Hindlimb muscle (tissue), 1 donor: Measurements from ENCODE around the gene CDY1B. TPM values are rescaled to one million over a fixed set of nuclear protein-coding genes. Genes with fewer than 3 reads are reported as not detected.
"Not testable (repeated sequence)": the region's sequence is repeated elsewhere in the genome, so short reads cannot be mapped to it uniquely, and the experiment has no call there.

Source experiments
- DNase-seq: peaks from one replicate; pipeline ENCODE4 v3.0.0-alpha.2; 2013
- polyA plus RNA-seq: library from polyadenylated mRNA; unstranded; fragments of 120-200 nt; gene quantifications from one replicate; pipeline ENCODE4 v1.2.1, GENCODE V29; 2013; ENCODE audit not compliant: insufficient read length

The CDY1B gene, protein sequence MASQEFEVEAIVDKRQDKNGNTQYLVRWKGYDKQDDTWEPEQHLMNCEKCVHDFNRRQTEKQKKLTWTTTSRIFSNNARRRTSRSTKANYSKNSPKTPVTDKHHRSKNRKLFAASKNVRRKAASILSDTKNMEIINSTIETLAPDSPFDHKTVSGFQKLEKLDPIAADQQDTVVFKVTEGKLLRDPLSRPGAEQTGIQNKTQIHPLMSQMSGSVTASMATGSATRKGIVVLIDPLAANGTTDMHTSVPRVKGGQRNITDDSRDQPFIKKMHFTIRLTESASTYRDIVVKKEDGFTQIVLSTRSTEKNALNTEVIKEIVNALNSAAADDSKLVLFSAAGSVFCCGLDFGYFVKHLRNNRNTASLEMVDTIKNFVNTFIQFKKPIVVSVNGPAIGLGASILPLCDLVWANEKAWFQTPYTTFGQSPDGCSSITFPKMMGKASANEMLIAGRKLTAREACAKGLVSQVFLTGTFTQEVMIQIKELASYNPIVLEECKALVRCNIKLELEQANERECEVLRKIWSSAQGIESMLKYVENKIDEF
- not detected for polyA plus RNA-seq

- not testable (repeated sequence) for DNase-seq
Observed at GRCh38 chrY:24047919-24048318, at the start of gene CDY1B. CDY1B (minus strand) TSS chrY:24048019; CDS start chrY:24047688, 331 bp downstream.

DNA sequence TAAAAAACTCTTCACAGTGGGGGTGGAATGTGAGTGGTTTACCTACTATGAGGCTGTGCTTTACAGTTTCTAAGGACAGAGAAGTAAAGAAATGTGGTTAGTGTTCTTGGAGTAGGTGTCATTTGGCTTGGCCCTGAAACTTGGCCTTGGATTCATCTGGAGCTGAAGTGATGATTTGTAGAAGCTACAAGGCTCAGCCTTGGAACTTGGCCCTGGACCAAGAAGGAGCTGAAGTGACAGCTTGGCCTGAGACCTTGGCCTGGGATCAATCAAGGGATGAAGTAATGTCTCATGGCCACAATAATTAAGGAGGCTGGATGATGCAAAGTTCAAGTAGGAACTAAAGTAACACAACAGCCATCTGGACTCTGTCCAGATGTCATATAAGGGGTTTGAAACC, 1.7 kb upstream of the CDY1B start:
- DNase-seq: not testable (repeated sequence)

DNA sequence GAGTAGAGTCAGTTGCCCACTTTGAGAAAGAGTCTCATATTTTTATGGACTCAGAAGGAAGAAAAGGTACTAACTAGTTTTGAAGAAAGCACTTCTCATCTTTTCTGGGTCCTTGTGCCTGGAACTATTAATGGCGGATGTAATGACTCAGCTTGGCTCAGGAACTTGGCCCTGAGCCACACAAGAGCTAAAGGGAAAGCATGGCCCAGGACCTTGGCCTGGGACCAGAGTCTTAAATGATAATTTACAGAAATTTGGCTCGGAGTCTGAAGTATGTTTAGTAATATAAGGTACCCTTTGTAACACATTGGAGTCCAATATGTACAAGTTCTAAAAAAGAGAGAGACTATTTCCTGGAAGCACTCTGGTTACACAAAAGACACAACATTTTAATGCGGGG, 4.6 kb downstream of the CDY1B start:
- not testable (repeated sequence) for DNase-seq

DNA sequence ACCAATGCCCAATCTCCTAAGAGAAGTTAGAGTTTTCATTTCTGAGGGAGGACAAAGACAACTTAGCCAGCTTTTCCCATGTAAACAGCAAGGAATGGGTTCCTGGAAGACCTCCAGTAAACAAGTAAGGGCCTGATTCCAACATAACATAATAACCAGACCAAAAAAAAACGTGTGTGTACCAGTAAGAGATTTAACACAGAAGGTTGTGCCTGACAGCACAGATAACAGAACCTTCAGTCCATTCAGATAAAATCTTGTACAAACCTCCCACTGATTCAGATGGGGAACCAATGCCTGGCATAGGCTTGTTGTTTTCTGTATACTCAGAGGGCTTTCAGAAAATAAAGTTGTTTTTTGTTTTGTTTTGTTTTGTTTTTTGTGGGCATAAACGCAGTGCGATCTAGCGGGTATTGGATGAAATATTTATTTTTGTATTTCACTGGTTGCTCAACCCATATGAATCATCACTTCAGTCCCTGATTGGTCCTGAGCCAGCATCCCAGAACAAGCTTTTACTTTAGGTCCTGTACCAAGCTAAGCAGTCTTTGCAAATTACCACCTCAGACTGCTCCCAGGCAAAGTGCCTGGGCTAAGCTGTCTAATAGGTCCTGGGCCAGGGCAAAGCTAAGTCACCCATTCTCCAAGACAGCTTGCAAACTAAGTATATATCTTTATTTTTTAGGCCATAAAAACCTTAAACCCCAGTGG, 8.7 kb downstream of the CDY1B start:
- DNase-seq: not testable (repeated sequence)

DNA sequence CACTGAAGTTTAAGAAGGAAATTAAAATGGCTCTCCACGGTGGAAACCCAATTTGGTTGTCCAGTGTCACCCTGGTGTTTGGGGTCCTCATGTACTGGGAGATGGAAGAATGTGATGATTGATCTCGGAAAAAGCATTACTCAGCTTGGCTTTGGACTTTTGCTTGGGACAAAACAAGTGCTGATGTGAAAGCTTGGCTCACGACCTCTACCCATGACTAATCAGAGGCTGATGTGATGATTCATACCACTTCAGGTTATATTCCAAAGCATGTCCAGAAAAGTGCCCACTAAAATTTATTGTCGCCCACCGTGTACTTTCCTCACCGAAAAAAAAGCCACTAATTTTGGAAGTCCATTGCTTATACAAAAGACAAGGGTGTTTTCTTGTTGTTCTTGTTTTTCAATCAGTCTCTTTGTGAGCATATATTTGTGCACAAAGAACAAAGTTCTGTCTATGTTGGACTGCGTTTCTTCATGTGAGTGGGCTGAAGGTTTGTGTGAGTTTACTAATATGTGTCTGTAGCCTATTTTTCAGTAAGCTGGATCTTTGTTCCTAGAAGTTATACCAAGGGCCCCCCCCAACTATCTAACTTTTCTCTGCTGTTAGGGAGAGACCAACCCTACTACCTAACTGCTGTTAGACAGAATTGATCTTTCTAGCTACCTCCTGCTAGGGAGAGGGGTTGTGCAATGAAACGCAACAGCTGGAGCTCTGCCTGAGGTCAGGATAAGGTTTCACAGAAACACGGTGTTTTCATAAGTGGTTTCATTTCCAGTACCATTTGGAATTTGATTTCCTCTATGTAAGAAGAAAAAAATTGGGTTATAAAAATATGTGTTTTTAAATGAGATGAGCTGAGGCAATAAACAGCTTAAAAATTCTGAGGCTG, 21.4 kb downstream of the CDY1B start:
- DNase-seq: not testable (repeated sequence)
